GM12878 (cell line): Measurements from ENCODE around the gene SHF. TPM values are rescaled to one million over a fixed set of nuclear protein-coding genes. Genes with fewer than 3 reads are reported as not detected.

ENCODE experiments used
- CEBPZ ChIP-seq: fragments of 150-350 bp; IDR thresholded peaks from 2 replicates; pipeline ENCODE4 v1.6.1; 2016; ENCODE audit warnings: low read depth, low read length
- EZH2 ChIP-seq: IDR thresholded peaks from 2 replicates; pipeline ENCODE4 v1.6.1; 2012; ENCODE audit warnings: low read depth, mild to moderate bottlenecking, control low read depth, inconsistent platforms, low read length, borderline replicate concordance; ENCODE audit not compliant: control insufficient read depth
- PKNOX1 ChIP-seq: fragments of 450-650 bp; IDR thresholded peaks from 2 replicates; pipeline ENCODE4 v1.6.1; 2016; ENCODE audit warnings: mild to moderate bottlenecking
- SIX5 ChIP-seq: IDR thresholded peaks from 2 replicates; pipeline ENCODE4 v1.6.1; 2011; ENCODE audit warnings: mild to moderate bottlenecking, low read depth, low read length, moderate library complexity; ENCODE audit not compliant: severe bottlenecking
- ZNF217 ChIP-seq: fragments of 450-650 bp; IDR thresholded peaks from 2 replicates; pipeline ENCODE4 v1.6.1; 2017; ENCODE audit warnings: antibody characterized with exemption, mild to moderate bottlenecking
- ZNF592 ChIP-seq: fragments of 450-650 bp; IDR thresholded peaks from 2 replicates; pipeline ENCODE4 v1.6.1; 2017; ENCODE audit warnings: mild to moderate bottlenecking, moderate library complexity
- polyA plus RNA-seq, 11 experiments: library from polyadenylated mRNA; depleted of rRNA in 4 of 11; unstranded in 6 of 11; stranded (reverse) in 5 of 11; fragments of >200 nt; fragmentation: Nextera tagmentation in 4 of 11; fragmentation: Illumina TruSeq in 1 of 11; extraction: Ambion mirVana in 4 of 11; extraction: Trizol in 1 of 11; gene quantifications; 1 replicate in 1 of 11; 2 replicates in 10 of 11; pipeline versions ENCODE4 v1.2.1 to v1.2.3, GENCODE V29; 2011 to 2016; ENCODE audit warnings: inconsistent platforms in 2 of 11, missing spikeins in 2 of 11, low read depth in 1 of 11
- total RNA-seq, 4 experiments: library from RNA; depleted of rRNA in 3 of 4; stranded (reverse); fragments of >200 nt in 3 of 4; fragmentation: Illumina TruSeq in 1 of 4; extraction: Trizol in 1 of 4; gene quantifications; 2 replicates each; pipeline versions ENCODE4 v1.2.1 to v1.2.3, GENCODE V29; 2013 to 2021

The SHF gene
- total and polyA plus RNA-seq, 10 of the 15 experiments (the other 5 are each of a cell fraction or from before 2014, with no cell fraction given): 0.04 to 5.7 (median 1.0) TPM; not detected in 1

- no peak for TF ChIP-seq CEBPZ
- TF ChIP-seq ZNF592: no peak
- no peak for TF ChIP-seq EZH2
- no peak for TF ChIP-seq SIX5
- TF ChIP-seq ZNF217: no peak
- TF ChIP-seq PKNOX1: no peak
These were observed 41.2 kb upstream of the SHF start (continued) for GRCh38 chr15:45228931-45229330.
